Omental fat pad (tissue), 4 donors: ENCODE data around the gene LRP1. TPM values are rescaled to one million over a fixed set of nuclear protein-coding genes. Genes with fewer than 3 reads are reported as not detected.

Source experiments
- ATAC-seq: fragments of 150-250 bp; one replicate; pipeline ENCODE4 v1.9.1; 2016; ENCODE audit warnings: mild to moderate bottlenecking, moderate library complexity; ENCODE audit not compliant: low FRiP score
- DNase-seq: peaks from one replicate; pipeline ENCODE4 v3.0.0-alpha.2; 2019; ENCODE audit warnings: low spot score
- total RNA-seq, 4 donors: library from RNA; depleted of rRNA; stranded (reverse); fragments of >200 nt; gene quantifications; one replicate each; pipeline ENCODE4 v1.1.0, GENCODE V29; 2016
- TF ChIP-seq, protein P1 (sequence below), 3 donors: fragments of 450-650 bp; IDR thresholded peaks; one replicate each; pipeline ENCODE4 v1.5.1; 2016 to 2017; ENCODE audit warnings: antibody characterized with exemption in 3 of 3, mild to moderate bottlenecking in 3 of 3, moderate library complexity in 2 of 3

Gene LRP1
- total RNA-seq, 4 donors from 2014 or later, result 312 to 592 (median 571) TPM

DNA sequence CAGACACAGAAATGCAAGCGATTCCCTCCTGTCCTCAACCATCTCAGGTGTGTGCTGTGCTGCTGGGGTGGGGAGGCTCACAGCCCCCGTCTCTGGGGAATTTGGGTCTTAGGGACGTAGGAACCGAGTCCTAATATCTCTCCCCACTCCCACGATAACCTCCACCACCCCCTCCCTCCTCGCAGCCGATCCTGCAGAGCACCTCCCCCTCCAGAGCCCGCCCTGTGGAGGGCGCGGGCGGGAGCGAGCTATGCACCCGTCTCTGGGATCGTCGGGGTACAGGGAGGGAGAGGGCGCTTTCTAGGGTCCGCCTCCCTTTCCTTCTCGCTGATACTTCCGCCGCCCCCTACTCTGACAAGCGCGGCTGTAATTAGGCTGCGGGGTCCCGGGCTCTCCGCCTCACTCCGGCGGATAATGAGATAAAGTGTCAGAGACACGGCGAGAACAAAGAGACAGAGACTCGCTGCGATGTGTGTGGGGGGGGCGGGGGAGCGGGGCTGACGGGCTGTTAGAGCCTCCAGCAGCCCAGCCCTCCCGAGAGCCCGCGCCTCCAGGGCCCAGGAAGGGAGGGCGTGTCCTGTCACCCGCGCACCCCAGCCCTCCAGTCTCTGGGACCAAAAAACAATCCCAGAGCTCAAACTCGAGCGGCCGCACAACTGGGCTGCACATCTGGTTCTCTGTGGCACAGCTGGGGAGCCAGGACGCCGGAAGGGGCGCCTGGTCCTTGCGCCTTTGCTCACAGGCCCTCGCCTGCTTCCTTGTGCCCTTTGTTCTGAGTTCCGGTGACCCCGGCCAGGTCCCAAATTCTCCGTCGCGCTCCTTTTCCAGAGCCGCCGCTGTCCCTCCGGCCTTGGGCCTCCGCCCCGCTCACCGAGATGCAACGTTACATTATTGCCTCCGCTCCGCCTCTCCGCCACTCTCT is 109.9 kb downstream of the LRP1 start:
- ATAC-seq (no peak), DNase-seq (no peak)
- TF ChIP-seq, protein P1, sequence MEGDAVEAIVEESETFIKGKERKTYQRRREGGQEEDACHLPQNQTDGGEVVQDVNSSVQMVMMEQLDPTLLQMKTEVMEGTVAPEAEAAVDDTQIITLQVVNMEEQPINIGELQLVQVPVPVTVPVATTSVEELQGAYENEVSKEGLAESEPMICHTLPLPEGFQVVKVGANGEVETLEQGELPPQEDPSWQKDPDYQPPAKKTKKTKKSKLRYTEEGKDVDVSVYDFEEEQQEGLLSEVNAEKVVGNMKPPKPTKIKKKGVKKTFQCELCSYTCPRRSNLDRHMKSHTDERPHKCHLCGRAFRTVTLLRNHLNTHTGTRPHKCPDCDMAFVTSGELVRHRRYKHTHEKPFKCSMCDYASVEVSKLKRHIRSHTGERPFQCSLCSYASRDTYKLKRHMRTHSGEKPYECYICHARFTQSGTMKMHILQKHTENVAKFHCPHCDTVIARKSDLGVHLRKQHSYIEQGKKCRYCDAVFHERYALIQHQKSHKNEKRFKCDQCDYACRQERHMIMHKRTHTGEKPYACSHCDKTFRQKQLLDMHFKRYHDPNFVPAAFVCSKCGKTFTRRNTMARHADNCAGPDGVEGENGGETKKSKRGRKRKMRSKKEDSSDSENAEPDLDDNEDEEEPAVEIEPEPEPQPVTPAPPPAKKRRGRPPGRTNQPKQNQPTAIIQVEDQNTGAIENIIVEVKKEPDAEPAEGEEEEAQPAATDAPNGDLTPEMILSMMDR (IDR thresholded peaks at IDR 0.05), result no peak

- ATAC-seq (peak; percentile 87), DNase-seq (peak; percentile 83)
- TF ChIP-seq, protein P1 (IDR thresholded peaks at IDR 0.05), result peak in 2 of 3 donors; percentile 99 to 100
These were observed 110.7 kb downstream of the LRP1 start for GRCh38 chr12:57238854-57239554.

DNA sequence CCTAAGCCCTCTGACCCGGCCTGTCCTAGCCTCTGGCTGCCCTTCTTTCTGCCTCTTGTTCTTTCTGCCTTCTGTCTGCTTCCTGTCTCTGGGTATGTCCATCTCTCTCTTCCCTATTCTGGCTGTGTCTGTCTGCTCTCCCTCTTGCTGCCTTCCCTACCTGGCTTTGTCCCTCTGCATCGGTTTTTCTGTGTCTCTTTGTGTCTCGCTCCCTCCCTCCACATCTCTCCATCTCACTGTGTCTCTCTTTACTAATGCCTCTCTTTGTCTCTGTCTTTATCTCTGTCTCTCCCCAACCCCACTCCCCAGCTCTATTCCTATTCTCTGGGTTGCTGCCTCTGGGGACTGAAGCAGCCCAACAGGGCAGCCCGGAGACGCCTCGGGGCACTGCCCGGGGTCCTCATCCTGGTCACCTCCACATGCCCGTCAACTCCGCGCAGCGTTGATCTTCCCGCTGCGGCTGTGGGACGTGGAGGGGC is 111.3 kb downstream of the LRP1 start:
- TF ChIP-seq, protein P1 (IDR thresholded peaks at IDR 0.05), result no peak
- no peak for DNase-seq
- no peak for ATAC-seq

DNA sequence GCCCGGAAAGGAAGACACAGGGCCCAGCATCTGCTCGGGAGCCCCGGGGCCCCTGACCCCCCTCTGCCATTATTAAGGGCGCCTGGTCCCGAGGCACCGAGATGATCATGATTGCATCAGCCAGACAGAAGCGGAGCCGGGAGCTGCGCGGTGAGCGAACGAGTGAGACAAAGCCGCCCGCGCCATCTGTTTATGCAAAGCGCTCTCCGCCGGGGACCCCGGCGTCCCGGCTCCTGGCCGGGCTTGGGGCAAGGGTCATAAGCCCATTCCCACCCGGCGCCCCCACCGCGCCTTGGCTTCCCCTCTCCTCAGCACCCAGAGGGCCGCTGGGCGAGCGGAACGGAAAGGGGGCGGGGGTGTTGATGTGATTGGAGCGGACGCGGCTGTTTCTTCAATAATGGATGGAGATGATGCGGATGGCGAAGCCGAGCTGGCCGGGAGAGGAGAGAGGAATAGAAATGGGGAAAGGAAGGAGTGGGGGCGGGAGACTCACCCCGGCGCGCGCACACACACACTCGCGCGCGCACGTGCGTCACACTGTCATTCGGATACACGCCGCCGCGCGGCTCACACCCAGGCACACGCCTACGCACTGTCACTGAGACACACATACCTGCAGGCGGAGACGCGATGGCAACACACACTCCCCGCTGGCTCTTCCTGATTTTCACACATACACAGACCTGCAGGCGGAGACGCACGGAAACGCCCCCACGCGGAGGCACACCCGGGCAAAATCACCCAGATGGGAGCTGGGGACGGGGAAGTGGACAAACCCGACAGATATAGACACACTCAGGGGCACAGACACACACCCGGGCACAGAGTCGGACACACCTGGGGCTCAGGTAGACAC is 112.0 kb downstream of the LRP1 start:
- TF ChIP-seq, protein P1 (IDR thresholded peaks at IDR 0.05), result no peak
- no peak for ATAC-seq
- no peak for DNase-seq

GRCh38 chr12:57240926-57241401 is 112.7 kb downstream of the LRP1 start:
- TF ChIP-seq, protein P1 (IDR thresholded peaks at IDR 0.05), result no peak
- DNase-seq (no peak), ATAC-seq (no peak)
